Cardiac muscle cell (in vitro differentiated cells and primary cell): ENCODE results near the gene PPTC7. TPM values are rescaled to one million over a fixed set of nuclear protein-coding genes. Genes with fewer than 3 reads are reported as not detected.
A peak's percentile ranks its signal among the peaks of the same experiment; 100 is the strongest.

Experiments used
- DNase-seq, 2 donors: peaks; one replicate each; pipeline versions ENCODE4 v3.0.0 to v3.0.0-alpha.2; 2010 to 2017; ENCODE audit warnings: low read depth in 1 of 2, low spot score in 1 of 2
- H3K27ac ChIP-seq: fragments of 200-600 bp; sonication (generic); 2 replicates; pipeline ENCODE4 v1.5.1; 2016
- H3K27me3 ChIP-seq: fragments of 200-600 bp; sonication (generic); 2 replicates; pipeline ENCODE4 v1.6.0; 2016; ENCODE audit warnings: control low read depth
- H3K36me3 ChIP-seq: fragments of 200-600 bp; sonication (generic); 2 replicates; pipeline ENCODE4 v1.5.1; 2016; ENCODE audit warnings: control low read depth
- H3K4me1 ChIP-seq: fragments of 200-600 bp; sonication (generic); 2 replicates; pipeline ENCODE4 v1.8.1; 2017; ENCODE audit warnings: low read depth, mild to moderate bottlenecking, mixed run types
- H3K4me3 ChIP-seq: fragments of 200-600 bp; sonication (generic); 2 replicates; pipeline ENCODE4 v1.5.1; 2016; ENCODE audit warnings: mild to moderate bottlenecking
- H3K9me3 ChIP-seq: fragments of 200-600 bp; sonication (generic); 2 replicates; pipeline ENCODE4 v1.5.1; 2017; ENCODE audit warnings: low read depth, mild to moderate bottlenecking, control low read depth
- CTCF ChIP-seq: IDR thresholded peaks from 2 replicates; pipeline ENCODE4 v1.5.1; 2012; ENCODE audit warnings: low read depth, mild to moderate bottlenecking, low read length
- polyA plus RNA-seq: library from polyadenylated mRNA; unstranded; fragments of >200 nt; fragmentation: Nextera tagmentation; extraction: Ambion mirVana; gene quantifications from 2 replicates; pipeline ENCODE4 v1.2.1, GENCODE V29; 2016
- total RNA-seq: library from RNA; depleted of rRNA; stranded (reverse); fragments of >200 nt; gene quantifications from 2 replicates; pipeline ENCODE4 v1.2.3, GENCODE V29; 2016

PPTC7 gene
- total and polyA plus RNA-seq, 2 experiments from 2014 or later, result 16.3 to 21.7 TPM

GRCh38 chr12:110501399-110501751 lies 81.7 kb downstream of the PPTC7 start:
- Histone ChIP-seq H3K27ac (peak overlapping the region; percentile 90), H3K36me3 (peaks cover 2% of the 10 kb centered on the region), H3K9me3 (no peaks in the 10 kb centered on the region), H3K4me1 (peaks cover 9% of the 10 kb centered on the region), H3K4me3 (peak overlapping the region; percentile 82), H3K27me3 (no peaks in the 10 kb centered on the region)
- peak; percentile 42 to 46 for DNase-seq
- TF ChIP-seq CTCF, result no peak

GRCh38 chr12:110498984-110499706 lies 84.0 kb downstream of the PPTC7 start:
- peak in 1 of 2 donors; percentile 37 for DNase-seq
- H3K4me3 ChIP-seq, result no peak overlapping the region
- no peaks in the 10 kb centered on the region for H3K9me3 ChIP-seq
- H3K36me3 ChIP-seq, result peaks cover 18% of the 10 kb centered on the region
- no peak for TF ChIP-seq CTCF
- peaks cover 9% of the 10 kb centered on the region for H3K4me1 ChIP-seq
- H3K27me3 ChIP-seq, result no peaks in the 10 kb centered on the region
- no peak overlapping the region for H3K27ac ChIP-seq

Other genes starting within 250 kb of the PPTC7 start
- 37.2 and 55.4 TPM in 2 replicates for gene ANAPC7, start 179.6 kb downstream of the PPTC7 start, total RNA-seq
- gene ANAPC7, start 179.6 kb downstream of the PPTC7 start, polyA plus RNA-seq, result 48.2 and 54.6 TPM in 2 replicates
- 94.0 and 171 TPM in 2 replicates for gene ARPC3, start 133.0 kb downstream of the PPTC7 start, total RNA-seq
- 228 and 245 TPM in 2 replicates for gene ARPC3, start 133.0 kb downstream of the PPTC7 start, polyA plus RNA-seq
- gene GPN3, start 115.1 kb downstream of the PPTC7 start, total RNA-seq, result 9.9 and 18.6 TPM in 2 replicates
- gene GPN3, start 115.1 kb downstream of the PPTC7 start, polyA plus RNA-seq, result 48.7 and 57.8 TPM in 2 replicates
- 41.8 and 43.3 TPM in 2 replicates for gene FAM216A, start 114.5 kb downstream of the PPTC7 start, total RNA-seq
- 54.3 and 66.4 TPM in 2 replicates for gene FAM216A, start 114.5 kb downstream of the PPTC7 start, polyA plus RNA-seq
- 57.7 and 70.1 TPM in 2 replicates for gene VPS29, start 81.2 kb downstream of the PPTC7 start, total RNA-seq
- gene VPS29, start 81.2 kb downstream of the PPTC7 start, polyA plus RNA-seq, result 170 and 179 TPM in 2 replicates
- 0.21 and 1.1 TPM in 2 replicates for gene RAD9B, start 81.0 kb downstream of the PPTC7 start, total RNA-seq
- gene RAD9B, start 81.0 kb downstream of the PPTC7 start, polyA plus RNA-seq, result 1.5 and 2.3 TPM in 2 replicates
- gene TCTN1, start 30.8 kb upstream of the PPTC7 start, total RNA-seq, result 35.1 and 54.1 TPM in 2 replicates
- gene TCTN1, start 30.8 kb upstream of the PPTC7 start, polyA plus RNA-seq, result 49.1 and 70.3 TPM in 2 replicates
- gene HVCN1, start 105.8 kb upstream of the PPTC7 start, total RNA-seq, result 2.9 and 8.7 TPM in 2 replicates
- gene HVCN1, start 105.8 kb upstream of the PPTC7 start, polyA plus RNA-seq, result 3.8 and 6.1 TPM in 2 replicates
- gene PPP1CC, start 159.6 kb upstream of the PPTC7 start, total RNA-seq, result 118 and 150 TPM in 2 replicates
- 85.2 and 124 TPM in 2 replicates for gene PPP1CC, start 159.6 kb upstream of the PPTC7 start, polyA plus RNA-seq